ENCODE results near the gene PCDHGA6.
"Not testable (repeated sequence)": the region's sequence is repeated elsewhere in the genome, so short reads cannot be mapped to it uniquely, and the experiment has no call there.

Gene PCDHGA6

GRCh38 chr5:141373673-141374317 is at the start of gene PCDHGA6:
Gene PCDHGA6, plus strand, starts transcription at chr5:141373891. Its CDS starts 193 bp downstream, at chr5:141374084.
- DNase-seq, result no peak

- peak in 1 of 2 donors; percentile 65 for DNase-seq
These were observed 47.4 kb upstream of the PCDHGA6 start for GRCh38 chr5:141326088-141326854.

DNA sequence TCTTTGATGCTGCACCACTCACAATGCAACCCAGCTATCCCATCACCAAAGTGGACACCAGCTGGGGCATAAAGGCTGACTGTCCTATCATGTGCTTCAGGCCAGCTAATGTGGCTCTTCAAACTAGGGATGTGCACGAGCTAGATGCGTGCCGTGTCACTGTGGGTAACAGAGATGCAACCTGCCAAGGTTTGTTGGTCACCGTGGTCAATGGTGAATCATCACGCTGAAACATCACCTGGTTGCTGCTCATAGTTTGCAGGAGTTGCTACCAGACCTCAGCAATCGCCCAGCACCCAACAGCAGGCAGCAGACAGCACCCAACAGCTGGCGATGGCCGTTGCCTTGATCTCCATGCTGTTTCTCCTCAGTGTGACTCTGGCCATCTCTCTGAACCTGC is 45.5 kb upstream of the PCDHGA6 start:
- DNase-seq, result no peak

- no peak for DNase-seq
These were observed 43.2 kb upstream of the PCDHGA6 start, which contains the start of gene PCDHGA1 for GRCh38 chr5:141330299-141331080. Gene PCDHGA1, plus strand, starts transcription at chr5:141330514.

DNA sequence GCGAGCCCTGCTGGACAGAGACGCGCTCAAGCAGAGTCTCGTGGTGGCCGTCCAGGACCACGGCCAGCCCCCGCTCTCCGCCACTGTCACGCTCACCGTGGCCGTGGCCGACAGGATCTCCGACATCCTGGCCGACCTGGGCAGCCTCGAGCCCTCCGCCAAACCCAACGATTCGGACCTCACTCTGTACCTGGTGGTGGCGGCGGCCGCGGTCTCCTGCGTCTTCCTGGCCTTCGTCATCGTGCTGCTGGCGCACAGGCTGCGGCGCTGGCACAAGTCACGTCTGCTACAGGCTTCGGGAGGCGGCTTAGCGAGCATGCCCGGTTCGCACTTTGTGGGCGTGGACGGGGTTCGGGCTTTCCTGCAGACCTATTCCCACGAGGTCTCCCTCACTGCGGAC is 41.1 kb upstream of the PCDHGA6 start:
- DNase-seq, result not testable (repeated sequence)

GRCh38 chr5:141338538-141339306 is 35.0 kb upstream of the PCDHGA6 start, which contains the start of gene PCDHGA2:
Gene PCDHGA2, plus strand, starts transcription at chr5:141338760.
- no peak for DNase-seq

DNA sequence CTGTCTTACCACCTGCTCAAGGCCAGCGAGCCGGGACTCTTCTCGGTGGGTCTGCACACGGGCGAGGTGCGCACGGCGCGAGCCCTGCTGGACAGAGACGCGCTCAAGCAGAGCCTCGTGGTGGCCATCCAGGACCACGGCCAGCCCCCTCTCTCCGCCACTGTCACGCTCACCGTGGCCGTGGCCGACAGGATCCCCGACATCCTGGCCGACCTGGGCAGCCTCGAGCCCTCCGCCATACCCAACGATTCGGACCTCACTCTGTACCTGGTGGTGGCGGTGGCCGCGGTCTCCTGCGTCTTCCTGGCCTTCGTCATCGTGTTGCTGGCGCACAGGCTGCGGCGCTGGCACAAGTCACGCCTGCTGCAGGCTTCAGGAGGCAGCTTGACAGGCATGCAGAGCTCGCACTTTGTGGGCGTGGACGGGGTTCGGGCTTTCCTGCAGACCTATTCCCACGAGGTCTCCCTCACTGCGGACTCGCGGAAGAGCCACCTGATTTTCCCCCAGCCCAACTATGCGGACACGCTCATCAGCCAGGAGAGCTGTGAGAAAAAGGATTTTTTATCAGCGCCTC is 32.8 kb upstream of the PCDHGA6 start:
- DNase-seq, result not testable (repeated sequence)

GRCh38 chr5:141342773-141343172 is 30.9 kb upstream of the PCDHGA6 start:
- no peak for DNase-seq

DNA sequence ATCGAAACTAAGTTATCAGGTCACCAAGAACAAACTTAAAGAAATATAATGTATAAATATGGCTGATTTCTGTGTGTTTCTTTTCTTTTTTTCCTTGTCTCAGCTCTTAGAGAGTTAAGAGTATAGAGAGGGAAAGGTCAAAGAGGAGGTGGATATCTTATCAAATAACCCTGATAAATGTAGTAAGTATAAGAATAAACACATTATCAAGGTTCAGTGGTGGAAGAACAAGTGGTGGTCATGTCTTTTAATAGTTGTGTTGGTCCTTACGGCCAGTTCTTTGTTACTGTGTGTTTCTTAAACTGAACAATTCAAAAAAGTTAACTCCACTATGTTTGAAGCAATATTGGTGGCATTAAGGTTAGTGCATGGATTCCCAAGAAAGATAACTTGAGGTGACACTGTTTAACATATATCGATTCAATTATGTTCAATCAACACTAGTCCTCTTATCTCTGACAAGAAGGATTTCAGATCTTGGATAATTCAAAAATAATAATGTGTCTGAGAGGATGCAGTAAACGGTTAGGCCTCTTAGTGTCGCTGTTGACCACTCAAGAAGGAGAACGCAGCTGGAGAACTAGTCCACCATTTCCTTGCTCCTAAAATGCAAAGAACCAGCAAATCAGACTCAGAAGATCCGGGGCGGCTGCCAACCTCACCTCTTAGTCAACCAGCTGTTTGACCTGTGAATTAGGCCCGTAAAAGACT is 30.3 kb upstream of the PCDHGA6 start, which contains the start of gene PCDHGA3:
PCDHGA3 (plus strand) TSS at position 588 of the 711 bp plus-strand sequence. CDS start 205 bp downstream, outside the sequence.
- no peak for DNase-seq

GRCh38 chr5:141343953-141344463 is 29.7 kb upstream of the PCDHGA6 start:
- no peak for DNase-seq

GRCh38 chr5:141345327-141345726 is 28.4 kb upstream of the PCDHGA6 start:
- DNase-seq, result no peak

DNA sequence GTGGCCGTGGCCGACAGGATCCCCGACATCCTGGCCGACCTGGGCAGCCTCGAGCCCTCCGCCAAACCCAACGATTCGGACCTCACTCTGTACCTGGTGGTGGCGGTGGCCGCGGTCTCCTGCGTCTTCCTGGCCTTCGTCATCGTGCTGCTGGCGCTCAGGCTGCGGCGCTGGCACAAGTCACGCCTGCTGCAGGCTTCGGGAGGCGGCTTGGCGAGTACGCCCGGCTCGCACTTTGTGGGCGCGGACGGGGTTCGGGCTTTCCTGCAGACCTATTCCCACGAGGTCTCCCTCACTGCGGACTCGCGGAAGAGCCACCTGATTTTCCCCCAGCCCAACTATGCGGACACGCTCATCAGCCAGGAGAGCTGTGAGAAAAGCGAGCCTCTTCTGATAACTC is 27.7 kb upstream of the PCDHGA6 start:
- DNase-seq, result not testable (repeated sequence)

GRCh38 chr5:141349917-141350619 is 23.6 kb upstream of the PCDHGA6 start, which contains the start of gene PCDHGB1:
Gene PCDHGB1, plus strand, starts transcription at chr5:141350099. Its CDS starts 162 bp downstream, at chr5:141350261.
- DNase-seq, result peak in 1 of 2 donors; percentile 14

DNA sequence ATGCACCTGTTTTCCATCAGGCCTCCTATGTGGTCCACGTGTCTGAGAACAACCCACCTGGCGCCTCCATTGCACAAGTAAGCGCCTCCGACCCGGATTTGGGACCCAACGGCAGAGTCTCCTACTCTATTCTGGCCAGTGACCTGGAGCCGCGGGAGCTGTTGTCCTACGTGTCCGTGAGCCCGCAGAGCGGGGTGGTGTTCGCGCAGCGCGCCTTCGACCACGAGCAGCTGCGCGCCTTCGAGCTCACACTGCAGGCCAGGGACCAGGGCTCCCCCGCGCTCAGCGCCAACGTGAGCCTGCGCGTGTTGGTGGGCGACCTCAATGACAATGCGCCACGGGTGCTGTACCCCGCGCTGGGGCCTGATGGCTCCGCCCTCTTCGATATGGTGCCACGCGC is 22.1 kb upstream of the PCDHGA6 start:
- no peak for DNase-seq

DNA sequence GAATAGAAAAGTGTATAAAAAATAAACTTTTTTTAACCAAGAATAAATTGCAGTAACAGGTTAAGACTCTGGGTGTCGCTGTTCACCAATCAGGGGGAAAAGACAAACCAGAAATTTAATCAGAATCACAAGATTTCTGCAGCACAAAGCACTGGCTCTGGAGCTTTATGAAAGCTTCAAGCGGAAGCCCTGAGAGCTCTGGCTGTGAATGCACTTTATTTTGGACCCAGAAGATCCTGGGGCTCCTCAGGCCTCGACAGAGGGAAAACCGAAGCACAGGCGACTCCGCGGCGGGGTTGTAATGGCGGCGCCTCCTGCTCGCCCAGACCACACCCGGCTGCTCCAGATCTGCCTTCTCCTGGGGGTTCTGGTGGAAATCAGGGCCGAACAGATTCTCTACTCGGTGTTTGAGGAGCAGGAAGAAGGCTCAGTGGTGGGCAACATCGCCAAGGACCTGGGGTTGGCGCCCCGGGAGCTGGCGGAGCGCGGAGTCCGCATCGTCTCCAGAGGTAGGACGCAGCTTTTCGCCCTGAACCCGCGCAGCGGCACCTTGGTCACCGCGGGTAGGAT is 18.7 kb upstream of the PCDHGA6 start, which contains the start of gene PCDHGA4:
PCDHGA4 (plus strand) TSS at position 122 of the 570 bp plus-strand sequence; CDS start at position 209, 87 bp downstream.
- DNase-seq, result no peak

GRCh38 chr5:141355641-141356040 is 18.1 kb upstream of the PCDHGA6 start:
- DNase-seq, result no peak

- DNase-seq, result no peak
These were observed 17.6 kb upstream of the PCDHGA6 start for GRCh38 chr5:141356133-141356532.

DNA sequence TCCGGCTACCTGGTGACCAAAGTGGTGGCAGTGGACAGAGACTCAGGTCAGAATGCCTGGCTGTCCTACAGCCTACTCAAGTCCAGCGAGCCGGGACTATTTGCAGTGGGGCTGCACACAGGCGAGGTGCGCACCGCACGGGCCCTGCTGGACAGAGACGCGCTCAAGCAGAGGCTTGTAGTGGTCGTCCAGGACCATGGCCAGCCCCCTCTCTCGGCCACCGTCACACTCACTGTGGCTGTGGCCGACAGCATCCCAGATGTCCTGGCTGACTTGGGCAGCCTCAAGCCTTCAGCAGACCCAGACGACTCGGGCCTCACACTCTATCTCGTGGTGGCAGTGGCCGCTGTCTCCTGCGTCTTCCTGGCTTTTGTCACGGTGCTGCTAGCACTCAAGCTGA is 16.7 kb upstream of the PCDHGA6 start:
- no peak for DNase-seq

DNA sequence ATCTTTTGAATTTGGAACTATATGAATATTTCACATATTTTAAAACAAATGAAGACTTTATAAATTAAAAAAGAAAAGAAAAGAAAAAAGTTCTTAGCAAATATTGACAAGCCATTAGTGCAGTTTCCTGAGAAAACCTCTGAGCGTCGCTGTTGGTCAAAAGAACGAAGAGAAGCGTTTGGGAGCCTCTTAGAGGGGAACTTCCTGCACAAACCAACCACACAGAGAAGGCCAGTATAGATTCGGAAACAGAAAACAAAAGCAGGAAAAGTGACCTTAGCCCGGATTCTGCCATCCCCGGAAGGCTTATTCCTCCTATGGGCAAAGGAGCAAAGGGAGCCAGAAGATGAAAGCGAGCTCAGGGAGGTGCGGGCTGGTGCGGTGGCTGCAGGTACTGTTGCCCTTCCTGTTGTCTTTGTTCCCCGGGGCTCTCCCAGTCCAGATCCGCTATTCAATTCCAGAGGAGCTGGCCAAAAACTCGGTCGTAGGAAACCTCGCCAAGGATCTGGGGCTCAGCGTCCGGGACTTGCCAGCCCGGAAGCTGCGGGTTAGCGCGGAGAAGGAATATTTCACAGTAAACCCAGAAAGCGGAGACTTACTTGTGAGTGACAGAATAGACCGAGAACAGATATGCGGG is 13.8 kb upstream of the PCDHGA6 start, which contains the start of gene PCDHGB2:
PCDHGB2 (plus strand) TSS at position 205 of the 637 bp plus-strand sequence; CDS start at position 347, 142 bp downstream.
- peak in 1 of 2 donors; percentile 78 for DNase-seq
